Fibroblast of mammary gland (primary cell): ENCODE data around the gene VAV1.
A peak's percentile ranks its signal among the peaks of the same experiment; 100 is the strongest.

Experiments used
- DNase-seq: peaks from one replicate; pipeline ENCODE4 v3.0.0-alpha.2; 2010; ENCODE audit warnings: low read depth
- H3K4me3 ChIP-seq: 2 replicates; pipeline ENCODE4 v1.5.1; 2011; ENCODE audit warnings: low read depth, mild to moderate bottlenecking, low read length, moderate library complexity; ENCODE audit not compliant: control insufficient read depth
- CTCF ChIP-seq: conservative IDR thresholded peaks from 2 replicates; pipeline ENCODE4 v1.5.1; 2011; ENCODE audit warnings: low read depth, low read length, inconsistent platforms; ENCODE audit not compliant: control insufficient read depth, insufficient read depth

VAV1 gene

GRCh38 chr19:6733338-6734095 lies 39.0 kb upstream of the VAV1 start:
- TF ChIP-seq CTCF = peak; percentile 8

GRCh38 chr19:6734096-6734696 lies 38.3 kb upstream of the VAV1 start:
- H3K4me3 ChIP-seq = no peak overlapping the region
- TF ChIP-seq CTCF = no peak
- no peak for DNase-seq

More at GRCh38 chr19:6733338-6734095, 39.0 kb upstream of the VAV1 start:
- no peak overlapping the region for H3K4me3 ChIP-seq
- DNase-seq = no peak

GRCh38 chr19:6735181-6735911 lies 37.2 kb upstream of the VAV1 start:
- no peak for TF ChIP-seq CTCF
- peak; percentile 14 for DNase-seq
- no peak overlapping the region for H3K4me3 ChIP-seq

GRCh38 chr19:6736169-6736916 lies 36.2 kb upstream of the VAV1 start:
- peak; percentile 89 for DNase-seq
- peak overlapping the region; percentile 89 for H3K4me3 ChIP-seq
- peak; percentile 68 for TF ChIP-seq CTCF

GRCh38 chr19:6736917-6737283 lies 35.6 kb upstream of the VAV1 start:
- no peak for DNase-seq
- TF ChIP-seq CTCF = no peak
- peak overlapping the region; percentile 89 for H3K4me3 ChIP-seq

GRCh38 chr19:6737284-6737872 lies 35.1 kb upstream of the VAV1 start, which contains the start of gene GPR108:
Gene GPR108 (minus strand): TSS chr19:6737580. CDS start chr19:6737576, 4 bp downstream.
- TF ChIP-seq CTCF = no peak
- peak within 1 kb of the TSS; percentile 89 for H3K4me3 ChIP-seq

More at GRCh38 chr19:6737284-6737872, 35.1 kb upstream of the VAV1 start, which contains the start of gene GPR108:
- DNase-seq = peak; percentile 100
